ENCODE data around the gene IVD.
A peak's percentile ranks its signal among the peaks of the same experiment; 100 is the strongest.

IVD gene

GRCh38 chr15:40454904-40455391, 49.4 kb downstream of the IVD start:
- TF ChIP-seq TOX (CRISPR knock-in tag; IDR thresholded peaks at IDR 0.05; ENCODE audit: borderline replicate concordance) (no peak), ZNF8 (CRISPR knock-in tag; IDR thresholded peaks at IDR 0.05) (no peak), TCF4 (CRISPR knock-in tag; IDR thresholded peaks at IDR 0.05; ENCODE audit: borderline replicate concordance) (no peak), CREB5 (CRISPR knock-in tag; IDR thresholded peaks at IDR 0.05; ENCODE audit: low read depth) (no peak), SNAI2 (CRISPR knock-in tag; IDR thresholded peaks at IDR 0.05) (no peak)
- TF ChIP-seq, protein P1, sequence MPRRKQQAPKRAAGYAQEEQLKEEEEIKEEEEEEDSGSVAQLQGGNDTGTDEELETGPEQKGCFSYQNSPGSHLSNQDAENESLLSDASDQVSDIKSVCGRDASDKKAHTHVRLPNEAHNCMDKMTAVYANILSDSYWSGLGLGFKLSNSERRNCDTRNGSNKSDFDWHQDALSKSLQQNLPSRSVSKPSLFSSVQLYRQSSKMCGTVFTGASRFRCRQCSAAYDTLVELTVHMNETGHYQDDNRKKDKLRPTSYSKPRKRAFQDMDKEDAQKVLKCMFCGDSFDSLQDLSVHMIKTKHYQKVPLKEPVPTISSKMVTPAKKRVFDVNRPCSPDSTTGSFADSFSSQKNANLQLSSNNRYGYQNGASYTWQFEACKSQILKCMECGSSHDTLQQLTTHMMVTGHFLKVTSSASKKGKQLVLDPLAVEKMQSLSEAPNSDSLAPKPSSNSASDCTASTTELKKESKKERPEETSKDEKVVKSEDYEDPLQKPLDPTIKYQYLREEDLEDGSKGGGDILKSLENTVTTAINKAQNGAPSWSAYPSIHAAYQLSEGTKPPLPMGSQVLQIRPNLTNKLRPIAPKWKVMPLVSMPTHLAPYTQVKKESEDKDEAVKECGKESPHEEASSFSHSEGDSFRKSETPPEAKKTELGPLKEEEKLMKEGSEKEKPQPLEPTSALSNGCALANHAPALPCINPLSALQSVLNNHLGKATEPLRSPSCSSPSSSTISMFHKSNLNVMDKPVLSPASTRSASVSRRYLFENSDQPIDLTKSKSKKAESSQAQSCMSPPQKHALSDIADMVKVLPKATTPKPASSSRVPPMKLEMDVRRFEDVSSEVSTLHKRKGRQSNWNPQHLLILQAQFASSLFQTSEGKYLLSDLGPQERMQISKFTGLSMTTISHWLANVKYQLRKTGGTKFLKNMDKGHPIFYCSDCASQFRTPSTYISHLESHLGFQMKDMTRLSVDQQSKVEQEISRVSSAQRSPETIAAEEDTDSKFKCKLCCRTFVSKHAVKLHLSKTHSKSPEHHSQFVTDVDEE (CRISPR knock-in tag; IDR thresholded peaks at IDR 0.05): no peak
- peak; percentile 61 for ATAC-seq

DNA sequence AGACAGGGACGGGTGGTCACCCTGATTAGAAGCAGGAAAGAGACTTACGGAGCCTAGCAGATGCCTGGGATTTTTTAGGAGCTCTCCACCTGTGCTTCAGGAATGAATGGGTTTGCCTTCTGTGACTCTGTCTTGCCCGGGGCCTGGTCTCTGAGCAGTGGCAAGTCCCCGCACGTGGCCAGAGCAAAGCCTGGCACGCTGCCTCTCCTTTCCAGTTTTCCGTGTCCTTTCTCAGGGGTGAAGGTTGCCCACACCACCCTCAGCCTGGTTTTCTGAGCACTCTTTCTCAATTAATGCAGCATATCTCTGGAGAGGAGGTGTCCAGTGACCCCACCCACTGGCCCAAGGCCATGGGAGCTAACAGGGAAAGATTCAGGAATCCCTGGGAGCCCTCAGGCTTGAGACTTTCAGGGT, 50.7 kb downstream of the IVD start:
- ATAC-seq: no peak
- TF ChIP-seq, protein P1 (CRISPR knock-in tag; IDR thresholded peaks at IDR 0.05): no peak
- no peak for TF ChIP-seq CSDC2 (CRISPR knock-in tag; IDR thresholded peaks at IDR 0.05)
- no peak for TF ChIP-seq ZNF565 (CRISPR knock-in tag; conservative IDR thresholded peaks at IDR 0.05; ENCODE audit: low read depth)
- TF ChIP-seq CREB5 (CRISPR knock-in tag; IDR thresholded peaks at IDR 0.05; ENCODE audit: low read depth): no peak
- no peak for TF ChIP-seq ZNF70 (CRISPR knock-in tag; IDR thresholded peaks at IDR 0.05)
- TF ChIP-seq ZFP30 (CRISPR knock-in tag; IDR thresholded peaks at IDR 0.05): no peak
- TF ChIP-seq, protein P2, sequence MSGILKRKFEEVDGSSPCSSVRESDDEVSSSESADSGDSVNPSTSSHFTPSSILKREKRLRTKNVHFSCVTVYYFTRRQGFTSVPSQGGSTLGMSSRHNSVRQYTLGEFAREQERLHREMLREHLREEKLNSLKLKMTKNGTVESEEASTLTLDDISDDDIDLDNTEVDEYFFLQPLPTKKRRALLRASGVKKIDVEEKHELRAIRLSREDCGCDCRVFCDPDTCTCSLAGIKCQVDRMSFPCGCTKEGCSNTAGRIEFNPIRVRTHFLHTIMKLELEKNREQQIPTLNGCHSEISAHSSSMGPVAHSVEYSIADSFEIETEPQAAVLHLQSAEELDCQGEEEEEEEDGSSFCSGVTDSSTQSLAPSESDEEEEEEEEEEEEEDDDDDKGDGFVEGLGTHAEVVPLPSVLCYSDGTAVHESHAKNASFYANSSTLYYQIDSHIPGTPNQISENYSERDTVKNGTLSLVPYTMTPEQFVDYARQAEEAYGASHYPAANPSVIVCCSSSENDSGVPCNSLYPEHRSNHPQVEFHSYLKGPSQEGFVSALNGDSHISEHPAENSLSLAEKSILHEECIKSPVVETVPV (CRISPR knock-in tag; IDR thresholded peaks at IDR 0.05): no peak
- TF ChIP-seq GLIS3 (CRISPR knock-in tag; IDR thresholded peaks at IDR 0.05): no peak
- no peak for TF ChIP-seq TCF4 (CRISPR knock-in tag; IDR thresholded peaks at IDR 0.05; ENCODE audit: borderline replicate concordance)
- no peak for TF ChIP-seq ZNF8 (CRISPR knock-in tag; IDR thresholded peaks at IDR 0.05)
- no peak for TF ChIP-seq ZFP3 (CRISPR knock-in tag; IDR thresholded peaks at IDR 0.05)

DNA sequence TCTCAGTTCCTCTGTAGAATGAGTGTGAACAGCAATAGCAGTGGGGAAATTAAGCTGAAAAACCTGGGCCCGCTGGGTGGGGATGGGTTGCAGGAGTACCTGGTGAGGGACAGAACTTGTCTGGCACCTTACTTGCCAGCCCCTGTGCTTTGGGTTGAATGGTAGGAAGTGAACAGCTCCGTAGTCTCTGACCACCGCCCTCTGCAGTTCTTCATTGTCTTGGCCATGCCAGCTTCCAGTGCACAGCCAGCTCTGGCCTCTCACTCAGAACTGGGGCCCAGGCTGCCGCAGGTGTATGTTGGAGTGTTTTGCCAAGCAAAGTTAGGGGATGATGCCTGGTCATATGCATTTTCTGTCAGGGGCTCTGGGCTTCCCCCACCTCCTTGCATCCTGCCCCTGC, 51.1 kb downstream of the IVD start:
- TF ChIP-seq ZNF565 (CRISPR knock-in tag; conservative IDR thresholded peaks at IDR 0.05; ENCODE audit: low read depth) (no peak), ZC3H10 (CRISPR knock-in tag; IDR thresholded peaks at IDR 0.05) (no peak), ZFP3 (CRISPR knock-in tag; IDR thresholded peaks at IDR 0.05) (no peak), ARNTL (CRISPR knock-in tag; IDR thresholded peaks at IDR 0.05; ENCODE audit: borderline replicate concordance, low read depth) (no peak), BACH2 (CRISPR knock-in tag; IDR thresholded peaks at IDR 0.05; ENCODE audit: borderline replicate concordance) (no peak)
- ATAC-seq: no peak
